ENCODE measurements around the gene ETS1.

The ETS1 gene

GRCh38 chr11:128564642-128565245, 22.6 kb downstream of the ETS1 start:
- no peak for DNase-seq

- DNase-seq: no peak
Observed at GRCh38 chr11:128563942-128564641, 23.3 kb downstream of the ETS1 start.

- no peak for DNase-seq
Observed at GRCh38 chr11:128563308-128563707, 24.1 kb downstream of the ETS1 start.

- peak; percentile 26 for DNase-seq
Observed at GRCh38 chr11:128559496-128560103, 27.8 kb downstream of the ETS1 start.

GRCh38 chr11:128555606-128556005, 31.8 kb downstream of the ETS1 start:
- DNase-seq: no peak

GRCh38 chr11:128553662-128554362, 33.5 kb downstream of the ETS1 start:
- peak; percentile 29 for DNase-seq

- peak; percentile 49 for DNase-seq
Observed at GRCh38 chr11:128552783-128553661, 34.3 kb downstream of the ETS1 start.

- peak; percentile 24 for DNase-seq
Observed at GRCh38 chr11:128551611-128552335, 35.6 kb downstream of the ETS1 start.

- peak; percentile 44 for DNase-seq
Observed at GRCh38 chr11:128551058-128551457, 36.3 kb downstream of the ETS1 start.

- DNase-seq: no peak
Observed at GRCh38 chr11:128550261-128550821, 37.0 kb downstream of the ETS1 start.

- peak; percentile 29 for DNase-seq
Observed at GRCh38 chr11:128549256-128549944, 38.0 kb downstream of the ETS1 start.

GRCh38 chr11:128548649-128549255, 38.6 kb downstream of the ETS1 start:
- DNase-seq: peak; percentile 54

GRCh38 chr11:128547946-128548648, 39.3 kb downstream of the ETS1 start:
- no peak for DNase-seq

- DNase-seq: no peak
Observed at GRCh38 chr11:128546916-128547315, 40.4 kb downstream of the ETS1 start.

GRCh38 chr11:128544471-128545051, 42.8 kb downstream of the ETS1 start:
- peak; percentile 72 for DNase-seq

- no peak for DNase-seq
Observed at GRCh38 chr11:128540469-128540868, 46.9 kb downstream of the ETS1 start.

- DNase-seq: no peak
Observed at GRCh38 chr11:128536506-128536905, 50.9 kb downstream of the ETS1 start.

- no peak for DNase-seq
Observed at GRCh38 chr11:128535468-128536457, 51.6 kb downstream of the ETS1 start.
